Measurements from ENCODE around the gene CDH4.

- no peak for TF ChIP-seq CTCF (IDR thresholded peaks at IDR 0.05 in 2 of 3, conservative IDR thresholded peaks at IDR 0.05 in 1 of 3; ENCODE audit: insufficient read depth in 2 of 3, low read depth in 1 of 3, low read length in 3 of 3)
- no peak for TF ChIP-seq CC2D1A (IDR thresholded peaks at IDR 0.05)
- TF ChIP-seq GABPB1 (CRISPR knock-in tag; IDR thresholded peaks at IDR 0.05), result no peak
- no peak for TF ChIP-seq KLF1 (tag; IDR thresholded peaks at IDR 0.05)
- TF ChIP-seq JUN (IDR thresholded peaks at IDR 0.05; ENCODE audit: borderline replicate concordance, low read depth, low read length), result no peak
- no peak for TF ChIP-seq JUN (CRISPR knock-in tag; IDR thresholded peaks at IDR 0.05; ENCODE audit: borderline replicate concordance)
- no peak for TF ChIP-seq MXI1 (IDR thresholded peaks at IDR 0.05; ENCODE audit: low read depth, low read length)
- TF ChIP-seq CREB5 (CRISPR knock-in tag; IDR thresholded peaks at IDR 0.05), result no peak
- no peak for TF ChIP-seq POLR3G (IDR thresholded peaks at IDR 0.05; ENCODE audit: extremely low read depth, insufficient read length, insufficient replicate concordance)
- no peak for TF ChIP-seq BHLHE40 (IDR thresholded peaks at IDR 0.05; ENCODE audit: low read length)
- TF ChIP-seq NR2F6 (CRISPR knock-in tag; IDR thresholded peaks at IDR 0.05), result no peak
- no peak for TF ChIP-seq ZFP91 (CRISPR knock-in tag; IDR thresholded peaks at IDR 0.05)
- TF ChIP-seq POLR2A (conservative IDR thresholded peaks at IDR 0.05), result no peak
Observed at GRCh38 chr20:61809006-61809770, 557.1 kb downstream of the CDH4 start.
